HG03442 (cell line): ENCODE results near the gene DNAAF5.

Source experiments
- ATAC-seq: cut with Tn5 transposase; IDR thresholded peaks from one replicate; pipeline ENCODE4 v1.9.1; 2021; ENCODE audit warnings: mild to moderate bottlenecking, moderate library complexity; ENCODE audit not compliant: unreplicated experiment

The DNAAF5 gene

DNA sequence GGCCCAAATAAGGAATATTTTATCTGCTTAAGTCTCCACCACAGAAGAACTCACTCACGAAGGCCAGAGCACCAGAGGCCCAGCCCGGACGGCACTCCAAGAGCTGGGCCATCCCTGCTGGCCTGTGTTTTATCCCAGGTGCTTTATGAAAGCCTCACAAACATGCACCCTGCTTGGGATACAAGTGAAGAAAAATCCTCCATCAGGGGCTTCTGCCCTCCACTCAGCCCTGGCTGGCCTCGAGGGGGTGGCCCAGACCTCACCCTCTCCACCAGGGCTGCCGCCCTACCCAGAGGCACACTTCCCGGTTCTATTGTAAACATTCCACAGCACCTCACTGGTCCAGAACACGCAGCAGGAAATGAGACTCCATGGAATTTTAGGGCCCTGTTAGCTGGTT lies 19.8 kb upstream of the DNAAF5 start:
- ATAC-seq, result no peak

DNA sequence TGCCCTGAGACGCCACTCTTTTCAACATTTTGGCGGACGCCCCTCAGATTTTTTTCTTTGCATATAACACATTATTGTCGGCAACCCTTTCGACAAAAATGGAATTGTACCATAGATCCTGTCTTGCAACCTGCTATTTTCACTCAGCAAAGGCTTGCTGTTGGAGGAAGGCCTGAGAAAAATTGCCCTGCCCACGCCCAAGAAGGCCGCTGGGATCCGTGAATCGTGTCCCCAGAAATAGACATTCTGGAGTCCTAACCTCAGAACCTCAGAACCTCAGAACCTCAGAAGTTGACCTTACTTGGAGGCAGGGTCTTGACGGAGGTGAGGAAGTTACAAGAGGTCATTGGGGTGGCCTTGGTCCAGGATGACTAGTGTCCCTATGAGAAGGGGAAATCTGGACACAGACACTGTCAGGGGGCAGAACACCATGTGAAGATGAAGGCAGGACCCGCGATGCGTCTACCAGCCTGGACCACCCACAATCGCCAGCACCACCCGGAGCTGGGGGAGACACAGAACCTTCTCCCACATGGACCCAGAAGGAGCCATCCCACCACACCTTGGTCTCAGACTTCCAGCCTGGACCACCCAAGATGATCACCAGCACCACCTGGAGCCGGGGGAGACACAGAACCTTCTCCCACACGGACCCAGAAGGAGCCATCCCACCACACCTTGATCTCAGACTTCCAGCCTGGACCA lies 19.1 kb upstream of the DNAAF5 start:
- no peak for ATAC-seq

DNA sequence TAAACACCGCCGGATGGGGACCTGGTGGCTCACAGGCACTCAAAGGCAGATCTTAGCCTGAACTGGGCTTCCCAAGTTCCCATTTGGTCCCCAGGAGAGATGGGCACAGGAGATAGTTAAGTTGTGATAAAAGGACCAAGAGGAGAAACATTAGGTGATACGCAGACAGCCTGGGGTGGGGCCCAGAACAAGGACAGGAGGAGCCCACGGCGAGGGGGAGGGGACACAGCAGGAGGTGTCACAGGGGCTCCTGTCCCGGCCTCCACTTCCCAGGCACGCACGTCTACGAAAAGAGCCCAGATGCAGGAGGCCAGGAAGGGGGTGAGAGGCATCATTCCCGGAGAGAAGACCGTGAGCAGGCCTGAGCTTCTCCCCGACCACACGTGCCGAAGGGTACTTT lies 16.3 kb upstream of the DNAAF5 start:
- no peak for ATAC-seq

DNA sequence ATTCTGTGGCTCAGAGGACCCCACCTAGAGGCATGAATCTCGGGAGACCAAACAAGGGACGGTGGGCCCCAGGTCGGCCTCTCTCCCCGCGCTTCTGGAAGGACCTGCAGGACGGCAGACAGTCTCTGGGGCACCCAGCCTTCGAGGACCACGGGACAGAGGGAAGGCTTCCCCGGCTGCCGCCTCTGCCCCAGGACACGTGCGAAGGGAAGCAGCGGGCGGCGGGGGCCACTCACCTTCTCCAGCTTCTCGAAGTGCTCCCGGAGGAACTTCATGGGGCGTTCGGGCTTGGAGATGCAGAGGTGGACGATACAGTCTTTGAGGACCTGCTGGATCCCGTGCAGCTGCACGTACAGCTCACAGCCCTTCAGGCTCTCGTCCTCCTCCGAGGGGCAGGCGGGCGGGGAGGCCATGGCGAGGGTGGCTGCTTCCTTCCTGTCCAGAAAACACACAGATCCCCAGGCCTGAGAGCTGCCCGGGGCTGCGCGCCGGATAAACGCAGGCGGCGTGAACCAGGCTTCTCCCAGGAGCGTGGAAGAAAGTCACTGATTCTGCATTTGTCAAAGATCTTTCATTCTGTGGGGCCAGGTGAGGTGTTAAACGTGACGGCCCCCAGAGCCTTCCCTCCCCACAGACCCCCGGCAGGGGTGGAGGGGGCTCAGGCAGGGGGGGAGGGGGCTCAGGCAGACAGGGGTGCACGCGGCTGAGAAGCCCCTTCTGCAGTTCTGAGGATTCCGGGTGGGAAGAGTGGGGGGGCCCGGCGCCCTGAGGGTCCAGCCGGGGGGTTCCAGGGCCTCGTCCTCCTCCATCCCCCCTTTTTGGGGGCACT lies 15.2 kb upstream of the DNAAF5 start:
- no peak for ATAC-seq

DNA sequence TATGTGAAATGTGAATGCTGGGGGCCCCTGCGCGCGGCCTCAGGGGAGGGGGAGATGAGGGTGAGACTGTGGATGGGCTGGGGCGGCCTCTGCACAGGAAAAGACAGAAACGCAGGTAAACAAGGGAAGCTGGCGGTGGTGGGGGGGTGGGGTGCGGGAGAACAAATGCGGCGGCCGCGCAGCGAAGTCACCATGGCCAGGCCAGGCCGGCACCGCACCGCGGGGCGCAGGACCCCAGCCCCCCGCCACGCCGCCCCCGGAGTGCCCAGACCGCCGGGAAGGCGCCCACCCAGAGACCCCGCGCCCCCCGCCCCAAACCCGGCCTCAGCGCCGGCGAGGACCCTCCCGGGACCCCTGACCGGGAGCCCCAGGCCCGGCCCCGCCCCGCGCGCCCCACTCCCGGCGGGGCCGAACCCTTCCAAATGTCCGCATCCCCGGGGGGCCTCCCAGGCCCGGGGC lies 14.5 kb upstream of the DNAAF5 start:
- no peak for ATAC-seq

DNA sequence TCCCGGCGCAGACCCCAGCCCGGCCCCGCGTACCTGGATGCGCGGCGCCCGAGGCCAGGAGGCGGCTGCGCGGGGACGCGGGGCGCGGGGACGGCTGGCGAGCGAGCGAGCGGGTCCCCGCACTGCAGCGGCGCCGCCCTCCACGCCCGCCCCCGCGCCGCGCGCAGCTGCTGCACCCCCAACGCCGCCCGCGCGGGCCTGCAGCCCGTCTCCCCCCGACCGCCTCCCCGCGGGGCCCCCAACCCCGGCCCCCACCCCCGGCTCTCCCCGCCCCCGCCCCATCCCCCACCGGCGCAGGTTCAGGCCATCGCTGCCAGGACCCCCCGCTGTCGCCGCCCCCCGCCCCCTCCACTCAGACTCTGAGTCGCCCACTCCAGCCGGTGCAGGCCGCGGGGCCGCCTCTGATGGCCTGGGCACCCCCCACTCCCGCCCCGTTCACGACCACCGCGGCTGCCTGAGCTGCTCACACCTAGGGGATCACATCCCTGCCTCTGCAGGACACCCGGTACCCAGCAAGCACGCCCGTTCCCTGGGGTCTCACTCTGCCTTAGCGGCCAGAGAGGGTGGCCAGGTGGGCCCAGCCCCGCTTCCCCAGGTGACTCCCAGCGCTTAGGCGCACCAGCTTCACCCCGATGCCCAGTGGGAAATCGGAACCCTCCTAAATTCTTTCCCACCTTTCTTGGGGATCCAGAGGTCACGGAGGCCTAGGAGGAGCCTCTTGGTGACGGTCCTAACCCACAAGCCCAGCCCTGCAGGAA lies 13.9 kb upstream of the DNAAF5 start:
- ATAC-seq, result no peak

DNA sequence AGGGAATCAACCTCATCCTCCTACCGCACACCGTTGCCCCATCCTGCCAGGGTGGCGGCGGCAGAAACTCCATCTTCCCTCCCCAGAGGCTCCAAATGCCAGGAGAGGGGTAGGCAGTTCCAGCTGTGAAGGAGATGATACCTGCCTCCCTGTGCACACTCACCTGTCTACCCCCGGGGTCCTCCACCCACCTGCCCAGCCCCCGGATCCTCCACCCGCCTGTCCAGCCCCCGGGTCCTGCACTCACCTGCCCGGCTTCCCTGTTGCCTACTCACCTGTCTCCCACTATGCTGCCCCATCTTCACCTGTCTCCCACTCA lies 13.4 kb upstream of the DNAAF5 start:
- ATAC-seq, result no peak

DNA sequence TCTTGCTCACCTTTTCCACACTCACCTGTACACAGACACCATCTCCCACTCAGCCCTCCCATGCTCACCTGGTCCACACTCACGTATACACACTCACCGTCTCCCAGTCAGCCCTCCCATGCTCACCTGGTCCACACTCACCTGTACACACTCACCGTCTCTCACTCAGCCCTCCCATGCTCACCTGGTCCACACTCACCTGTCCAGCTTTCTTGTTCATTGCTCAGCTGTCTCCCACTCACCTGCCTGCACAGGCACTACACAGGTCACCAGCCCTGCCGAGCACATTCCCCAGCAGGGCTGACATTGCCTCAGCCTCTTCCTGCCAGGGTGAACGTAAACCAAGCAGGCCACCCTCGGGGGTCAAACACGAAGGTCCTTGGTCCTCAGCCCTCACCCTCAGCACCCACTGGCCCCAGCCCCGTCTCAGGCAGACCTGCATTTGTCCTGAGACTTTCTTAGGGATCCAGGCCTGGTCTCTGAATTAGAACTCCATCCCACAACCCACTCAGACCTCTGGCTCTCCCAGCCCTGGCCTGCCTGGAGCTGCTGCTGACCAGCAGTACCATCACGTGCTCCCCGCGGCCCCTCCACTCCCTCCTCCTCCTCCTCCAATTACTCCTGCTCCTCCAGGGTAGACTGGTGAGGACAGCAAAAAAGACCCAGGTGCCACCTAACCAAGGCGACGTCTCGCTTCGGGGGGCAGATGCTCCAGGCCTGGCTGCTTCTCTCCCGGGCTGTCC lies 12.8 kb upstream of the DNAAF5 start:
- no peak for ATAC-seq

DNA sequence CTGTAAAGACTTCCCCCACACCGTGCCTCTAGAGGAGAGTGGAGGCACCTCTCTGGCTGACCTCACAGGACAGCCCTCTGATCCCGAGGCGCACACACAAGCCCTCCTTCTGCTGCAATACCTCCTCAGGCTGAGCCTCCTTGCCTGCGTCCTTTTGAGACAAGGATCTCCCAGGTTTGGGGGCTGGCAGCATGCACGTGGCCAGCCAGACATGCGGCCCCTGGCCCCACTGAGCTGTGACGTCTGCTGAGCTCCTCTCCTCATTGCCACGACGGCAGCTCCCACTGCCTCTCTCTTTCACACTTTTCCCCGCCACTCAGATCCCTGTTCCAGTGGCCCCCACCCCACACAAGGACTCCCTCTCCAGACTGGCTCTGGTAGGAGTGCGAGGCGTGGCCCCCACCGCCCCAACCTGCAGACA lies 12.2 kb upstream of the DNAAF5 start:
- no peak for ATAC-seq

DNA sequence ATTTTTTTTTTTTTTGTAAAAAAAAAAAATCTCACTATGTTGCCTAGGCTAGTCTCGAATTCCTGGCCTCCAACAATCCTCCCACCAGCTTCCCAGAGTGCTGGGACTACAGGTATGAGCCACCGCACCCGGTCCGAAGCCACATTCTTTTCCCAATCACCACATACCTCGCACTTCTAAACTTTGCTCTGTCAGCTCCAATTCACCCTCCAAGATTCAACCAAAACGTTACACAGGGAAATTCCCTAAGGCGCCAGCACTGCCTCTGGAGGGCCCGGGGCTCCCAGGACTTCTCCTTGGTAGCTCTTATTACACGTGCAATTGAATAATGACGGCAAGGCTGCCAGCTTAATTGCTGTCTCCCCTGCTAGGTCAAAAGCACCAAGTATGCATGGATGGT lies 10.3 kb upstream of the DNAAF5 start:
- ATAC-seq, result no peak

DNA sequence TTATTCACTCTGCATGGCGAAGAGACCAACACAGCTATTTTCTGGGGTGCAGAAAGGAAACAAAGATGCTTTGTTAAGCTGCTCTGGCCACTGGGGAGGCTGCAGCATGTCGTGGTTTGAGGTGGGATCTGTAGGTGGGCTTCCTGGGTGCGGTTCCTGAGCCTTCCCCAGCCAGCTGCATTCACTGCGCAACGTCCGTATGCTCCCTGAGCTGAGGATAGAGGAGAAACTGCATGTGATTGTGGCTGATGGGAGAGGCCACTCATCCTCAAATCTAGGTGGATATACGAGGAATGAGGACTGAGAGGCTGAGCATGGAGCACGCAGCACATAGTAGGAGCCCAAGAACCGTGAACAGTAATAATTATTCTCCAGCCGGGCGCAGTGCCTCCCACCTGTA lies 9.9 kb upstream of the DNAAF5 start:
- no peak for ATAC-seq

DNA sequence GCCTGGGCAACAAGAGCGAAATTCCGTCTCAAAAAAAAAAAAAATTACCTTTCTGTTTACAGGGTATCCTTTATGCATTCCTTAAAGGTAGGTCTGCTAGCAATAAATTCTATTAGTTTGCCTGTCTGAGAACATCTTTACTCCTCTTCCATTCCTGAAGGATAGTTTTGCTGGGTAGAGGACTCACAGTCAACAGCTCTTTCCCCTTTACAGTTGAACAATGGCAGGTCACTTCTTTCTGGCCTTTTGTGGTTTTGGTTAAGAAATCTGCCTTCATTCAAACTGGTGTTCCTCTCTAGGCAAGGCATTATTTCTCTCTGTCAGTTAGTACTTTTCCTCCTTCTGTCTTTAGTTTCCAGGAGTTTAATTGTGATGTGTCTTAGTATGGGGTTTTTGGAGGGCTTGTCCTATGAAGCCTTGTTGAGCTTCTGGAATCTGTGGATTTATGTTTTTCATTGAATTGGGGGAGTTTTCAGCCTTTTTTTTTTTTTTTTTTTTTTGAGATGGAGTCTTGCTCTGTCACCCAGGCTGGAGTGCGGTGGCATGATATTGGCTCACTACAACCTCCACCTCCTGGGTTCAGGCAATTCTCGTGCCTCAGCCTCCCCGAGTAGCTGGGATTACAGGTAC lies 4.8 kb upstream of the DNAAF5 start:
- no peak for ATAC-seq

DNA sequence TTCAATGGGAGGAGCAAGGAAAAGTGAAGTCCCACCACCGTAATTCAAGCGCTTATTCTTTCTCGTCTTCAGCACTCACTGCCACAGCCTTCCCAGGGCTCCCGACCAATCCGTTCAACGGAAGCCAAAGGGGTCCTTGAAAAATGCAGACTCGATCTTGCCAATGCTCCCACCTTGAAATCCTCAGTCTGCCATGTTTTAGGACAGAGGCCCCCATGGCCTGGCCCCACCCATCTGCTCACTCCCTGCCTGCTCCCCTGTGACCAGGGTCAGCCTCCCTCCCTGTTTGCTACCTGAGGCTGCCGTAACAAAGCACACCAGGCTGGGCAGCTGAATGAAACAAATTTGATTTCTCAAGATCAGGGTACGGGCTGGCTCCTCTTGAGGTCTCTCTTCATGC lies 3.0 kb upstream of the DNAAF5 start:
- ATAC-seq, result no peak

DNA sequence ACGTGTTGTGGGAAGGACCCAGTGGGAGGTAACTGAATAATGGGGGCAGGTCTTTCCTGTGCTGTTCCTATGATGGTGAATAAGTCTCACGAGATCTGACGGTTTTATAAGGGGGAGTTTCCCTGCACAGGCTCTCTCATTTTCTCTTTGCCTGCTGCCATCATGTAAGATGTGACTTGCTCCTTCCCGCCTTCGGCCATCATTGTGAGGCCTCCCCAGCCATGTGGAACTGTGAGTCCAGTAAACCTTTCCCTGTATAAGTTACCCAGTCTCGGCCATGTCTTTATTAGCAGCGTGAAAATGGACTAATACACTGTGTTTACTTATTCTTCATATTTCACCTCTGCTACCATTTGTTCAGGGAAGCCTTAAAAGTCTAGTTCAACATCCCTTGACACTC lies 2.2 kb upstream of the DNAAF5 start:
- ATAC-seq, result no peak

DNA sequence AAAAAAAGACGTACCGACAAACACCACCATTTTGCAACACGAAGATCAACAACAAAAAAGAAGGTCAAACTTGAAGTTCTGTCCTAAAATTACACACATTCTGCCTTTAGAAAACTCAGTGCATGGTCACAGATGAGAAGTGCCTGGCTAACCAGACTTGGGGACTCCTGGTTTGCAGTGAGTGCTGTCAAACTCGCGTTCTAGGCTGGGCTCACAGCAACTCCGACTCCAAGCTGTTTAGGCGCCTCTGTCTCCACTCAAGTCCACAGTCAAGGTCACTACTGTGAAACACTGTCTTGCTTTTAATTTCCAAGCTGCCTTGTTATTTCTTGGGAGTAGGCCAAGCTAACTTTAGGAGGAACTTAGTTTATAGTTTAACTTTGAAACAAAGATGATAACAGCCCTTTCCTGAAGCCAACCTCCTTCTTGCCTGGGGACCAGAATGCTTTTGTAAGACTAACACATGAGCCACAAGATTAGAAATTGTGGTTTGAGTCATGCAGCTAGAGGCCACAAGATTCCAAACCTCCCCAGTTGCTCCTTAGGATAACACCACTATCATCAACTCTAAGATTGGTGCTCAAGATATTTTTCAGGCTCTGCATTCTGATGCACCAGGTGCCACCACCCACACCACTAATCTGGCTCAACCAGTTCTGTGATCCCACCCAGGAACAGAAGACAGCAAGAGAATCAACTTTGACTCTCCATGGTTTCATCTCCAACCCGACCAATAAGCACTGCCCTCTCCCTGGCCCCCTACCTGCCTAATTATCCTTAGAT lies 1.1 kb upstream of the DNAAF5 start:
- no peak for ATAC-seq

DNA sequence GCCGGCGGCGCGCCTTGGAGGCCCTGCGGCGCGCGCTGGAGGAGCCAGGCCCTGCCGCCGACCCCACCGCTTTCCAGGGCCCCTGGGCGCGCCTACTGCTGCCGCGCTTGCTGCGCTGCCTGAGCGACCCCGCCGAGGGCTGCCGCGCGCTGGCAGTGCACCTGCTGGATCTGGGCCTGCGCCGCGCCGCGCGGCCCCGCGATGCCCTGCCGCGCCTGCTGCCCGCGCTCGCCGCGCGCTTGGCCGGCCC lies 280 bp downstream of the DNAAF5 start:
- no peak for ATAC-seq

DNA sequence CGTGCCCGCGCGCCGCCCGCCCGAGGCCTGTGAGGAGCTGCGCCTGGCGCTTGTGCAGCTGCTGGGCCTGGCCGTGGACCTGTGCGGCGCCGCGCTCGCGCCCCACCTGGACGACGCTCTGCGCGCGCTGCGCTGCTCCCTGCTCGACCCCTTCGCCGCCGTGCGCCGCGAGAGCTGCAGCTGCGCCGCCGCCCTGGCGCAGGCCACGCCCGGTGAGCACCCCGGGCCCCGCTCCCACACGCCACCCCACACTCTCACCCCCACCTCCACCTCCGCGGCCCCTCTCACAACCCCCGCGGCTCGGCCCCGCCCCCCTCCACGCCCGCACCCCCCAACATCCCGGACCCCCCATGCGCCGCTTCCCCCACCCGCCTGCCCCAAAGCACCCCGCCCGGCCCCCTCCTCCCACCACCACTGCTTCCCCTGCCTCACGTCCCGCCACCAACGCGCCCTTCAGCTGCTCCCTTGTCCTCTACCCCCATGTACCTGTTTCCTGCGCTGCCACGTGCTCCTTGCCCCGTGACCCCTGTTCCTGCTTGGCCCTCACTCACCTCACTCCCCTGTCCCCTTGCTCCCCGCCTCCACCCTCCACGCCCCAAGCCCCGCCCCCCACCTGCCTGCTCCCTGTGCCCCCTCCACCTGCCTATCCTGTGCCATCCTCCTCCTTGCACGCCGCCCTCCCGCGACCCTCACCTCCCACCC lies 756 bp downstream of the DNAAF5 start, which contains the start of gene PRKAR1B:
PRKAR1B (minus strand) TSS at position 178 of the 702 bp plus-strand sequence. CDS start 15,776 bp downstream, outside the sequence.
- ATAC-seq, result peak; percentile 29

DNA sequence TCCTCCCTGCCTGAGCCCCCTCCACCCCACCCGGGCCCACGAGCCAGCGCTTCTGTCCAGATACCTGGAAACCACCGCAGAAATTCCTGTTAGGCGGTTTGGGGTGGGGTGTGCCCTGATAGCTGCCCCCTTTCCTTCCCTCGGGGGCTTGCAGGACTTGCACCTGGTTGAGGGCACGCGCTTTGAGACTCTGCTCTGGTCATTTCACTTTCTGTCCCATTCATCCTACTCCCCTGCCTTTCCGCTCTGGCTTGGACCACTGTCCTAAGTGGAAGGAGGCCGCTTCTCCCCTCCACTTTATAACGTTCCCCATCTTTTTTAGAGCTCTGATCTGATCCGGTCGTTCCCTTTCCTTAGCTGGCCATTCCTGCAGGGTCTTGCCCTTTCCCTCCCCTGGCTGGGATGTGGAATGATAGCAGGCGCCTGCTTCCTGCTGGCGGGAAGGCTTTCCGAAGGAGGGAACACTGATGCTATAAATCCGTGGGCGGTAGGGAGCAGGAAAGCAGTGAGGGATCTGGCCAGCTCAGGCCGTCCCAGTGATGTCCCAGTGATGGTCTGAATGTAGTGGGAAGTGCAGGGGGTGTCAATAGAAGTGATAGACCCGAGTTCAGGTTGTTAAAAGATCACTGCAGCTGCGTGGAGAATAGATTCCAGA lies 1.4 kb downstream of the DNAAF5 start:
- ATAC-seq, result no peak

DNA sequence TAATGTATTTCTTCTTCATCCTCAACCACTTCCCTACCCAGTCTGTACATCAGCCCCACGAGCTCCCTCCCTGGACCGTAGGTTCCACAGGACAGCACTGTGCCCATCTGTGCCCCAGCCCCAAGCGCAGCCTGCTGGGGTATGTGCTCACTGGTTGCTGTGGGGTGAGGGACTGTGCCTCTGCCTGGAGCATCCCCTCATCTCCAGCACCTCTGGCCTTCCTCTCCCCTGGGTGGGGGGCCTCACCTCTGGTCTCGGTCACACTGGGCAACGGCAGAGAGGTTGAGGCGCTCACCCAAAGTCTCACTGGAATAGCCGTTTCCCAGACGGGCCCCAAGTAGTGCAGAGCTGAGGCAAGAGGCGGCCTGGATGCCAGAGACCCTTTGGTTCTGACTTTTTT lies 2.1 kb downstream of the DNAAF5 start:
- no peak for ATAC-seq
